Thyroid gland (tissue), 4 donors: Measurements from ENCODE around the gene MAD1L1. TPM values are rescaled to one million over a fixed set of nuclear protein-coding genes. Genes with fewer than 3 reads are reported as not detected.

Experiments used
- DNase-seq, 2 donors: peaks; one replicate each; pipeline ENCODE4 v3.0.0-alpha.2; 2019
- H3K27ac ChIP-seq, 3 donors: fragments of 200-600 bp; sonication (generic); 1 replicate in 2 of 3; 2 replicates in 1 of 3; pipeline ENCODE4 v1.5.1; 2016 to 2019; ENCODE audit warnings: mild to moderate bottlenecking in 1 of 3, moderate library complexity in 1 of 3
- H3K27me3 ChIP-seq: fragments of 200-600 bp; sonication (generic); one replicate; pipeline ENCODE4 v1.5.1; 2019
- H3K36me3 ChIP-seq, 2 donors: fragments of 200-600 bp; sonication (generic); one replicate each; pipeline ENCODE4 v1.5.1; 2016 to 2019
- H3K4me1 ChIP-seq, 2 donors: fragments of 200-600 bp; sonication (generic); one replicate each; pipeline ENCODE4 v1.5.1; 2017 to 2019
- H3K4me3 ChIP-seq, 3 donors: fragments of 200-600 bp; sonication (generic); replicated peaks in 1 of 3; 1 replicate in 2 of 3; 2 replicates in 1 of 3; pipeline ENCODE4 v1.5.1; 2016; ENCODE audit warnings: mild to moderate bottlenecking in 1 of 3
- H3K9me3 ChIP-seq: fragments of 200-600 bp; sonication (generic); one replicate; pipeline ENCODE4 v1.5.1; 2017
- POLR2A ChIP-seq, 2 donors: fragments of 450-650 bp; IDR thresholded peaks; one replicate each; pipeline ENCODE4 v1.6.1; 2017; ENCODE audit warnings: antibody characterized with exemption in 2 of 2, mild to moderate bottlenecking in 2 of 2, moderate library complexity in 1 of 2
- WGBS, 2 donors: methylation state at CpG; one replicate each; pipeline ENCODE4 v1.1.5; 2017; 5-methylcytosine and 5-hydroxymethylcytosine counted together
- intact Hi-C: fragments of 100-400 bp; cut with DNase I; formaldehyde crosslinking; loops from one replicate; pipeline ENCODE4 v1.15.1; 2023
- total RNA-seq, 4 donors: library from RNA; depleted of rRNA; stranded (reverse); fragments of >200 nt; gene quantifications; one replicate each; pipeline ENCODE4 v1.2.3, GENCODE V29; 2016
- TF ChIP-seq, protein P1 (sequence below), 6 experiments: fragments of 200-600 bp in 3 of 6; fragments of 450-650 bp in 3 of 6; sonication (generic) in 3 of 6; IDR thresholded peaks; one replicate each; pipeline ENCODE4 v1.5.1; 2016 to 2019; ENCODE audit warnings: antibody characterized with exemption in 6 of 6, mild to moderate bottlenecking in 2 of 6, inconsistent platforms in 1 of 6, moderate library complexity in 1 of 6

Gene MAD1L1
- total RNA-seq, 4 donors from 2014 or later: 27.4 to 38.6 (median 33.9) TPM

- no peak for TF ChIP-seq POLR2A (IDR thresholded peaks at IDR 0.05)
- TF ChIP-seq, protein P1, sequence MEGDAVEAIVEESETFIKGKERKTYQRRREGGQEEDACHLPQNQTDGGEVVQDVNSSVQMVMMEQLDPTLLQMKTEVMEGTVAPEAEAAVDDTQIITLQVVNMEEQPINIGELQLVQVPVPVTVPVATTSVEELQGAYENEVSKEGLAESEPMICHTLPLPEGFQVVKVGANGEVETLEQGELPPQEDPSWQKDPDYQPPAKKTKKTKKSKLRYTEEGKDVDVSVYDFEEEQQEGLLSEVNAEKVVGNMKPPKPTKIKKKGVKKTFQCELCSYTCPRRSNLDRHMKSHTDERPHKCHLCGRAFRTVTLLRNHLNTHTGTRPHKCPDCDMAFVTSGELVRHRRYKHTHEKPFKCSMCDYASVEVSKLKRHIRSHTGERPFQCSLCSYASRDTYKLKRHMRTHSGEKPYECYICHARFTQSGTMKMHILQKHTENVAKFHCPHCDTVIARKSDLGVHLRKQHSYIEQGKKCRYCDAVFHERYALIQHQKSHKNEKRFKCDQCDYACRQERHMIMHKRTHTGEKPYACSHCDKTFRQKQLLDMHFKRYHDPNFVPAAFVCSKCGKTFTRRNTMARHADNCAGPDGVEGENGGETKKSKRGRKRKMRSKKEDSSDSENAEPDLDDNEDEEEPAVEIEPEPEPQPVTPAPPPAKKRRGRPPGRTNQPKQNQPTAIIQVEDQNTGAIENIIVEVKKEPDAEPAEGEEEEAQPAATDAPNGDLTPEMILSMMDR (IDR thresholded peaks at IDR 0.05): no peak
- Histone ChIP-seq H3K27ac (no peak overlapping the region), H3K9me3 (no peaks in the 10 kb centered on the region), H3K27me3 (no peaks in the 10 kb centered on the region), H3K4me3 (no peak overlapping the region), H3K36me3 (no peaks in the 10 kb centered on the region), H3K4me1 (no peaks in the 10 kb centered on the region)
- WGBS, 2 donors: 71 to 76% methylated on average over 3 of the region's 3 CpGs
- no peak for DNase-seq
- intact Hi-C loops: no loop called here
These were observed 434.6 kb downstream of the MAD1L1 start for GRCh38 chr7:1798191-1798590.

- TF ChIP-seq, protein P1 (IDR thresholded peaks at IDR 0.05): no peak
- TF ChIP-seq POLR2A (IDR thresholded peaks at IDR 0.05): no peak
- Histone ChIP-seq H3K4me1 (no peaks in the 10 kb centered on the region), H3K9me3 (no peaks in the 10 kb centered on the region), H3K27ac (no peak overlapping the region), H3K27me3 (no peaks in the 10 kb centered on the region), H3K36me3 (no peaks in the 10 kb centered on the region), H3K4me3 (no peak overlapping the region)
- 13 to 28% methylated on average over 1 of the region's 1 CpG for WGBS, 2 donors
- DNase-seq: no peak
- intact Hi-C loops: no loop called here
These were observed 437.7 kb downstream of the MAD1L1 start for GRCh38 chr7:1794888-1795542.

DNA sequence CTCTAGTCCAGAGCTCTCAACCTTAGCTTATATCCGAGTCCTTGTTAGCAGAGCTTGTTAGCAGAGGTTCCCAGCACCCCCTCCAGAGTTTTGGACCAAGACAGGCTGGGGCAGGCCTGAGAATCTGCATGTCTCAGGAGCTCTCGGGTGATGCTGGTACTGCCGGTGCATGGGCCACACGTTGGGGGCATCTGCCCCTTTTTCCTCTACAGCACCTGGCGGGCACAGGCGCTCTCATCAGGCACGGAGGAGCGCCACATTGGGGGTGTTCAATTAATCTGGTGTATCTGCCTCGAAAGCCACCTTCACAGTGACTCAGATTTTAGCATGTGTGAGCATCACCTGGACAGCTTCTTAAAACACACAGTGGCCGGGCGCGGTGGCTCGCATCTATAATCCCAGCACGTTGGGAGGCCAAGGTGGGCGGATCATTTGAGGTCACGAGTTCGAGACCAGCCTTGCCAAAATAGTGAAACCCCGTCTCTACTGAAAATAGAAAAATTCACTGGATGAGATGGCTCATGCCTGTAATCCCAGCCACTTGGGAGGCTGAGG lies 445.0 kb downstream of the MAD1L1 start:
- H3K9me3 ChIP-seq: no peaks in the 10 kb centered on the region
- WGBS, 2 donors: 94 to 97% methylated on average over 13 to 18 of the region's 18 CpGs

DNA sequence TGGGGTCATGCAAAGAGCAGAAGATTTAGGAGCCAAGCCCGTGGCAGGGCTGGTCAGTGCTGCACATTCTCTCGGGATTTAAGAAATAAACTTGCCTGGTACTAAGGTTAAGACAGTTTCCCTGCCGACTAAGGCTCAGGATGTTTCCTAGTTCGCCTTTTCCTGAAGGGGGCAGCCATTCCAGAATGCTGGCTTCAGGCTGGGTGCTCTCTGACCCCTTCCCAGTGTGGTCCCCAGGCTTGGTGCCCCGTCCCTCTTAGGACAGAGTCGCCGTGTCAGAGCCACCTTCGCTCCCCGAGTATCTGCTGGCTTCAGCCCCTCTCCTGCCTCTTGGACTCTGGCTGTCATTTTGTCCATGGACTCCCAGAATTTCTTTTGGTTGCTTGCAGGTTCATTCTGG lies 445.5 kb downstream of the MAD1L1 start:
- 74 to 81% methylated on average over 9 of the region's 9 CpGs for WGBS, 2 donors
- no peak for DNase-seq
- intact Hi-C loops: no loop called here
- Histone ChIP-seq H3K27ac (no peak overlapping the region), H3K27me3 (no peaks in the 10 kb centered on the region), H3K36me3 (no peaks in the 10 kb centered on the region), H3K9me3 (no peaks in the 10 kb centered on the region), H3K4me3 (no peak overlapping the region), H3K4me1 (no peaks in the 10 kb centered on the region)
- TF ChIP-seq POLR2A (IDR thresholded peaks at IDR 0.05): no peak
- TF ChIP-seq, protein P1 (IDR thresholded peaks at IDR 0.05): no peak

More for the DNA sequence above, 445.0 kb downstream of the MAD1L1 start:
- Histone ChIP-seq H3K36me3 (no peaks in the 10 kb centered on the region), H3K4me1 (no peaks in the 10 kb centered on the region), H3K4me3 (no peak overlapping the region), H3K27ac (no peak overlapping the region), H3K27me3 (no peaks in the 10 kb centered on the region)
- intact Hi-C loops: no loop called here
- DNase-seq: no peak
- TF ChIP-seq, protein P1 (IDR thresholded peaks at IDR 0.05): no peak
- TF ChIP-seq POLR2A (IDR thresholded peaks at IDR 0.05): no peak

DNA sequence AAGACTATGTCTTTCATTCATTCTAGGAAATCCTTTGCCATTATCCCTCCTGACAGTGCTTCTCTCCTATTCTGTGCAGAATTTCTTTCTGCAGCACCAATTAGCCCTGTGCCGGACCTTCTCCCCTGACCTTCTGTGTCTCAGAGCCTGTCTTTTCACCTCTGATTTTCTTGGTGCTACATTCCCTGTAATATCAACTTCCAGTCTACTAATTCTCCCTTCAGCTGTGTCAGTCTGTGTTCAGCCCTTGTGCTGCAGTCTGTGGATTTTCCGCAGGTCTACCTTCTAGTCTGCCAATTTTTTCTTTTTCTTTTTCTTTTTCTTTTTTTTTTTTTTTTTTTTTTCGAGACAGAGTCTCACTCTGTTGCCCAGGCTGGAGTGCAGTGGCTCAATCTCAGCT lies 446.9 kb downstream of the MAD1L1 start:
- 92 to 93% methylated on average over 3 of the region's 3 CpGs for WGBS, 2 donors
- Histone ChIP-seq H3K9me3 (no peaks in the 10 kb centered on the region), H3K27ac (no peak overlapping the region), H3K36me3 (no peaks in the 10 kb centered on the region), H3K4me1 (no peaks in the 10 kb centered on the region), H3K4me3 (no peak overlapping the region), H3K27me3 (no peaks in the 10 kb centered on the region)
- no peak for DNase-seq
- intact Hi-C loops: no loop called here
- TF ChIP-seq POLR2A (IDR thresholded peaks at IDR 0.05): no peak
- TF ChIP-seq, protein P1 (IDR thresholded peaks at IDR 0.05): no peak
